DOHH2 (cell line): ENCODE data around the gene TUT4.

Source experiments
- H3F3A ChIP-seq: fragments of 200-600 bp; sonication (generic), shearing (Covaris generic); 2 replicates; pipeline ENCODE4 v1.6.0; 2016; ENCODE audit warnings: antibody characterized with exemption, mild to moderate bottlenecking; ENCODE audit not compliant: control insufficient read depth, insufficient read depth
- H3K27ac ChIP-seq: fragments of 200-600 bp; sonication (generic); 2 replicates; pipeline ENCODE4 v1.5.1; 2014; ENCODE audit warnings: low read depth, mild to moderate bottlenecking, low read length, moderate library complexity
- H3K27me3 ChIP-seq: fragments of 200-600 bp; sonication (generic); 2 replicates; pipeline ENCODE4 v1.6.1; 2014; ENCODE audit warnings: mild to moderate bottlenecking, low read length, mixed read lengths; ENCODE audit not compliant: control insufficient read depth
- H3K36me3 ChIP-seq: fragments of 200-600 bp; sonication (generic); 2 replicates; pipeline ENCODE4 v1.6.1; 2014; ENCODE audit warnings: mild to moderate bottlenecking, low read length, moderate library complexity, mixed read lengths; ENCODE audit not compliant: control insufficient read depth
- H3K4me1 ChIP-seq: fragments of 200-600 bp; sonication (generic); 2 replicates; pipeline ENCODE4 v1.6.1; 2014; ENCODE audit warnings: mild to moderate bottlenecking, low read length, mixed read lengths; ENCODE audit not compliant: control insufficient read depth
- H3K4me2 ChIP-seq: fragments of 200-600 bp; sonication (generic); 2 replicates; pipeline ENCODE4 v1.6.0; 2014; ENCODE audit warnings: mild to moderate bottlenecking, low read length, moderate library complexity
- H3K4me3 ChIP-seq: fragments of 200-600 bp; sonication (generic); 2 replicates; pipeline ENCODE4 v1.5.1; 2014; ENCODE audit warnings: mild to moderate bottlenecking, low read length, mixed read lengths
- H3K79me2 ChIP-seq: fragments of 200-600 bp; sonication (generic); 2 replicates; pipeline ENCODE4 v1.6.1; 2014; ENCODE audit warnings: mild to moderate bottlenecking, low read length, mixed read lengths; ENCODE audit not compliant: control insufficient read depth
- H3K9me2 ChIP-seq: fragments of 200-600 bp; sonication (generic); replicated peaks from 2 replicates; pipeline ENCODE4 v1.6.1; 2014; ENCODE audit warnings: mild to moderate bottlenecking, low read length, mixed read lengths; ENCODE audit not compliant: control insufficient read depth
- H3K9me3 ChIP-seq: fragments of 200-600 bp; sonication (generic); 2 replicates; pipeline ENCODE4 v1.6.1; 2014; ENCODE audit warnings: antibody characterized with exemption, low read length, mixed read lengths; ENCODE audit not compliant: control insufficient read depth, insufficient read depth
- H4K20me1 ChIP-seq: fragments of 200-600 bp; sonication (generic); 2 replicates; pipeline ENCODE4 v1.6.0; 2014; ENCODE audit warnings: low read depth, mild to moderate bottlenecking, antibody characterized with exemption, low read length, moderate library complexity; ENCODE audit not compliant: control insufficient read depth, insufficient read depth
- CTCF ChIP-seq: fragments of 200-600 bp; sonication (generic); IDR thresholded peaks from one replicate; pipeline ENCODE4 v1.5.1; 2014; ENCODE audit warnings: antibody characterized with exemption, mild to moderate bottlenecking, low read depth, low read length; ENCODE audit not compliant: poor library complexity, severe bottlenecking
- EZH2phosphoT487 ChIP-seq: fragments of 200-600 bp; sonication (generic); IDR thresholded peaks from 2 replicates; pipeline ENCODE4 v1.6.1; 2017; ENCODE audit warnings: borderline replicate concordance, mild to moderate bottlenecking, antibody characterized with exemption, low read length, moderate library complexity, mixed read lengths

The TUT4 gene

GRCh38 chr1:52530563-52531144 is 22.2 kb downstream of the TUT4 start:
- H3K4me2 ChIP-seq: no peak overlapping the region
- TF ChIP-seq EZH2phosphoT487: no peak
- TF ChIP-seq CTCF: no peak
- 0 out of 2 replicates have a peak, but pooled peaks cover 2% of the 10 kb centered on the region for H4K20me1 ChIP-seq
- no peaks in the 10 kb centered on the region for H3K9me2 ChIP-seq
- H3F3A ChIP-seq: peaks cover 11% of the 10 kb centered on the region; the same call in 1 of the 2 replicates
- H3K9me3 ChIP-seq: 0 out of 2 replicates have a peak, but pooled peaks cover 3% of the 10 kb centered on the region
- peaks cover 35% of the 10 kb centered on the region for H3K4me1 ChIP-seq
- peaks cover 80% of the 10 kb centered on the region for H3K79me2 ChIP-seq
- no peak overlapping the region for H3K27ac ChIP-seq
- no peak overlapping the region for H3K4me3 ChIP-seq
- no peaks in the 10 kb centered on the region for H3K27me3 ChIP-seq
- H3K36me3 ChIP-seq: peaks cover 18% of the 10 kb centered on the region

GRCh38 chr1:52523376-52523775 is 29.5 kb downstream of the TUT4 start:
- H3F3A ChIP-seq: 0 out of 2 replicates have a peak, but pooled peaks cover 5% of the 10 kb centered on the region
- no peak overlapping the region for H3K27ac ChIP-seq
- no peaks in the 10 kb centered on the region for H3K9me3 ChIP-seq
- no peak overlapping the region for H3K4me3 ChIP-seq
- H3K4me1 ChIP-seq: no peaks in the 10 kb centered on the region
- H3K79me2 ChIP-seq: peaks cover 22% of the 10 kb centered on the region
- TF ChIP-seq CTCF (no peak), EZH2phosphoT487 (no peak)
- H3K36me3 ChIP-seq: peaks cover 42% of the 10 kb centered on the region
- 0 out of 2 replicates have a peak, but pooled peaks cover 2% of the 10 kb centered on the region for H4K20me1 ChIP-seq
- no peaks in the 10 kb centered on the region for H3K9me2 ChIP-seq
- H3K4me2 ChIP-seq: no peak overlapping the region
- no peaks in the 10 kb centered on the region for H3K27me3 ChIP-seq

GRCh38 chr1:52520148-52520547 is 32.7 kb downstream of the TUT4 start:
- Histone ChIP-seq H3K36me3 (peaks cover 39% of the 10 kb centered on the region), H4K20me1 (no peaks in the 10 kb centered on the region), H3K9me2 (no peaks in the 10 kb centered on the region), H3K4me1 (no peaks in the 10 kb centered on the region), H3K4me3 (no peak overlapping the region), H3K27ac (no peak overlapping the region), H3K9me3 (no peaks in the 10 kb centered on the region), H3K4me2 (no peak overlapping the region), H3F3A (no peaks in the 10 kb centered on the region), H3K27me3 (no peaks in the 10 kb centered on the region), H3K79me2 (peaks cover 15% of the 10 kb centered on the region)
- TF ChIP-seq EZH2phosphoT487 (no peak), CTCF (no peak)
